Activated naive CD8-positive, alpha-beta T cell treated with anti-CD3 and anti-CD28 coated beads, Interleukin-2, amount 50 U/mL, for 16 hours (primary cell): ENCODE data around the gene PREB.
"Not testable (repeated sequence)": the region's sequence is repeated elsewhere in the genome, so short reads cannot be mapped to it uniquely, and the experiment has no call there.

Experiments
- DNase-seq: peaks from one replicate; pipeline ENCODE4 v3.0.0-alpha.2; 2020; ENCODE audit warnings: low read depth, low spot score

PREB gene

GRCh38 chr2:27133905-27134780 is at the start of gene PREB:
Gene PREB (minus strand): TSS chr2:27134636. CDS start chr2:27134421, 215 bp downstream.
- DNase-seq: peak; percentile 98

GRCh38 chr2:27184115-27184514 is 49.7 kb upstream of the PREB start:
- DNase-seq: no peak

- DNase-seq: no peak
Observed at GRCh38 chr2:27182346-27182745, 47.9 kb upstream of the PREB start.

- DNase-seq: no peak
Observed at GRCh38 chr2:27179344-27180000, 45.0 kb upstream of the PREB start.

GRCh38 chr2:27178469-27178868 is 44.0 kb upstream of the PREB start:
- DNase-seq: no peak

- DNase-seq: no peak
Observed at GRCh38 chr2:27177441-27178351, 43.3 kb upstream of the PREB start.

GRCh38 chr2:27175781-27176180 is 41.3 kb upstream of the PREB start:
- not testable (repeated sequence) for DNase-seq

- no peak for DNase-seq
Observed at GRCh38 chr2:27175330-27175729, 40.9 kb upstream of the PREB start.

GRCh38 chr2:27174638-27175037 is 40.2 kb upstream of the PREB start:
- DNase-seq: no peak

- DNase-seq: no peak
Observed at GRCh38 chr2:27171351-27171848, 37.0 kb upstream of the PREB start.

GRCh38 chr2:27170581-27171337 is 36.3 kb upstream of the PREB start:
- no peak for DNase-seq

- no peak for DNase-seq
Observed at GRCh38 chr2:27164960-27165763, 30.7 kb upstream of the PREB start.

- no peak for DNase-seq
Observed at GRCh38 chr2:27162151-27163121, 28.0 kb upstream of the PREB start.

GRCh38 chr2:27160191-27160590 is 25.8 kb upstream of the PREB start:
- DNase-seq: no peak

GRCh38 chr2:27159271-27159670 is 24.8 kb upstream of the PREB start:
- DNase-seq: no peak

- no peak for DNase-seq
Observed at GRCh38 chr2:27158468-27158867, 24.0 kb upstream of the PREB start.

GRCh38 chr2:27155069-27155520 is 20.7 kb upstream of the PREB start:
- DNase-seq: no peak

GRCh38 chr2:27154488-27154887 is 20.1 kb upstream of the PREB start:
- no peak for DNase-seq
